Raji (cell line): Measurements from ENCODE around the gene EYA3.

Source experiments
- POLR2A ChIP-seq: IDR thresholded peaks from 2 replicates; pipeline ENCODE4 v1.6.1; 2011; ENCODE audit warnings: low read depth, low read length, control low read depth; ENCODE audit not compliant: insufficient read depth

EYA3 gene

GRCh38 chr1:28096210-28097099, 8.0 kb upstream of the EYA3 start:
- TF ChIP-seq POLR2A = no peak

DNA sequence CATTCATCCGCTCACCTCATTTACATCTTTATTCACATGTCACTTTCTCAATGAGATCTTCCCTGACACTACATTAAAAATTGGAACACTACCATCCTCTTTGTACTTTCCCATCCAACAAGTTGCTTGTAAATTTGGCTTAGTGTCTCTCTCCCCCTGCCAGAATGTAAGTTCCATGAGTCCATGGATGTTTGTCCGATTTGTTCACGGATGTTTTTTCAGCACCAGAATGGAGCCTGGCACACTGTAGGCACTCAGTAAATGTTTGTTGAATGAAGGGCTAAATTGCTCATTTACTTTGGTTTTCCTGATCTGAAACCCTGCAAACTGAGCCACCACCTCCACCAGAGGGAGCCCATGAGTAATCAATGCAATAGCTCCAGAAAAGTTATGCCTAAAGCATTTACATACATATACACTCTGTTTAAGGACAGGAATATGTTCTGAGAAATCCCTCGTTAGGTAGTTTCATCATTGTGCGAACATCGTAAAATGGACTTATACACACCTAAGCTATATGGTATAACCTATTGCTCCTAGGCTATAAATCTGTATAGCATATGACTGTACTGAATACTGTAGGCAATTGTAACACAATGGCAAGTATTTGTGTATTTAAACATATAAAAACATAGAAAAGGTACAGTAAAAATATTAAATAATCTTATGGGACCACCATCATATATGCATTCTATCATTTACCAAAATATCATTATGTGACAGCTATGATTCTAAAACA, 2.8 kb upstream of the EYA3 start:
- no peak for TF ChIP-seq POLR2A

DNA sequence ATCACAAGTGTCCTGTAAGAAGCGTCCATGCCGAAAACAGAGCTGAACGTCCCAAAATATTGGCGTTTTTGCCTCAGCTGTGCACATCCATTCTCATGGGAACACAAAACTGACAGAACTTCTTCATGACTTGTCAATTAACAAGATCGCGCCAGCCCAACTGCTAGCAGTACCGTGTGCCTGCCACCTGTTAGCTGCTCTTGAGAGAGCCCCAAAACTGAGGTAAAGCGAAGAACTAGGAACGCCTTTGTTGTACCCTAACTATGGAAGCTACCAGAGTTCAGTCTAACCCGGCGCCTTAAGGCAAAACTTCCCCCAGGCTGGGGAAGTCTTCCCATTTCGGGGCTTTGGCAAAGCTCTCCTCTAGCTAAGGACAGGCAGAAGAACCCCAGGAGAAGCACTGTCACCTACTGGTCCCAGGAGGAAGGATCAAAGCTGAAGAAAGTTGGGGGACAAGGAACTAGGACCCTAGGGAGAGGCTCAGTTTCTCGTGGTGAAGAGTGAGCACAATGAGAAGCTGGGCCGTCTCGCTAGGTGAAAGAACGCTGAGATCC, 719 bp downstream of the EYA3 start:
- TF ChIP-seq POLR2A = no peak

- TF ChIP-seq POLR2A = no peak
Measured at GRCh38 chr1:28086651-28087050, 1.8 kb downstream of the EYA3 start.

GRCh38 chr1:28085129-28085528, 3.3 kb downstream of the EYA3 start:
- TF ChIP-seq POLR2A = no peak

GRCh38 chr1:28083876-28084275, 4.5 kb downstream of the EYA3 start:
- no peak for TF ChIP-seq POLR2A

DNA sequence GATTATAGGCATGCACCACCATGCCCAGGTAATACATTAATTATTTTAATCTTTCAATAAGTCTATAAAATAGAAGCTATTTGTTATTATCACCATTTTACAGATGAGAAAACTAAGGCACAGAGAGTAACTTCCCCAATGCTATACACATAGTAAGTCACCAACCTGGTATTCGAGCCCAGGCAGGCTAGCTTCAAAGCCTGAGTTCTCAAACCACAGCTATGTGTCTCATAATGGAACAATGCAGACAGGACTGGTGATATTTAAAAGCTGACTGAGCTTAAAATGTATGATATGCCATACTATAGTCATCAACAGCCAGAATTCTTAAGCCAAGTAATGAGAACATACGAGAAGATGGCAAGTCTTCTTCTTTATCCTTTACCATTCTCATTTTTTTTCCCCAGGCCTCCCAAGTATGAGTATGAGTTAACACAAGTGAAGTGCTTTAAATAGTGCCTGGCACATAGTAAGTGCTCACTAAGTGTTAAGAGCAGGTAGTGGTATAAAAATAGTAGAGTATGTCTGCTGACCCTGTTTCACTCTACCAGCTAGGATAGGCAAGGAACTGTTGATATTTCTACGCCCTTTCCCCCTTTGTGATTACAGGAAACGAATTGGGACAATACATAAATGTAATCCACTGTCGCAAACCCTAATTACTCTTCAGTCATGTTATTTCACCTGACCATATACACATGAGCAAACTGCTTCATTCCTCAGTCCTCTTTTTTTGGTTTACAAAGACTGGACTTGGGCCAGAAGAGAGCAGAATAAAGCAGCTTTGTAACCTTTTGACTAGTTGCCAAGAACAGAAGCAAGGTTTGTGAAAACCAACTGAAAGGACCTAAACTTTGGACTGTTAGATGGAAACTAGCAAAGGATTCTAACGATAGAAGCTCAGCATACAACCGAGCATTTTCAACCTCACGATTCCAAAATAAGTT, 9.5 kb downstream of the EYA3 start:
- no peak for TF ChIP-seq POLR2A

DNA sequence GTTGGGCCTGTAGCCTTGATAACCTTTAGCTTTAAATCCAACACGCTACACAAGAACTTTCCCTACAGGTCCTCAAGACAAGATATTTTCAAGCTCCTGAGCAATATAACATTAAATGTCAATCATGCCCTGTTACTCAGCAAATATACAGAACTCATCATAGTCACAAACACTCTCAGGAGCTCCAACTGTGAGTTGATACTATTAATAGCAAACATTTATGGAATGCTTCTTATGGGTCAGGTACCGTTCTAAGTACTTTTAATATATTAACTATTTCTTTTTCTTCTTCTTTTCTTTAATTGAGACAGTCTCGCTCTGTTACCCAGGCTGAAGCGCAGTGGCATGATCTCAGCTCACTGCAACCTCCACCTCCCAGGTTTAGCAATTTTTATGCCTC, 10.1 kb downstream of the EYA3 start:
- TF ChIP-seq POLR2A = no peak

DNA sequence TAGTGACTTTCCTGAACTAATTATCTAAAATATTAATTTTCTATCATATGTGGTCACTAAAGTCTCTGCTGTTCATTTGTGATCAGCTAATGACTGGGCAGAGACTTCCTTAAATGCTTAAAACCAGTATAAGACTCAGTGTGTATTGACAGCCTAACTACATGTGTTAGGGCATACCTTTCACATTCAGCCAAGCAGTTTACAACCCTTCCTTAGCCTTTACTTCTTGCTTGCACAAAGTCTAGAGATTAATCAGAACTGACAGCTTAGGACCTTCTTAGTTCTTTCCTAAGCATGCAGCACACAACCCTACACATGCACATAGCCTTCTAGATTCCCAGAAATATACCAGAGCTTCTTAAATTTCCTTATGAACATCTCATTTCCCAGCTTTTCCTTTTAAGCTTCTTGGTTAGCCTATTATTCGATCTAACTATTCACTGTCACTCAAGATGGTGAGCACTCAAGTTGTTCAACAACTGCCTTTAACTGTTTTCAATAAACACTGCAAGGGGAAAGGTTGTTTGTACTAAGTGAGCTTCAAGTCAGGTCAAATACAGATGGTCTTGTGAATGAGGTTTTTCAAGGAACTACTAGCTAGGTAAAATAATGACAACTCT, 13.4 kb downstream of the EYA3 start:
- no peak for TF ChIP-seq POLR2A

DNA sequence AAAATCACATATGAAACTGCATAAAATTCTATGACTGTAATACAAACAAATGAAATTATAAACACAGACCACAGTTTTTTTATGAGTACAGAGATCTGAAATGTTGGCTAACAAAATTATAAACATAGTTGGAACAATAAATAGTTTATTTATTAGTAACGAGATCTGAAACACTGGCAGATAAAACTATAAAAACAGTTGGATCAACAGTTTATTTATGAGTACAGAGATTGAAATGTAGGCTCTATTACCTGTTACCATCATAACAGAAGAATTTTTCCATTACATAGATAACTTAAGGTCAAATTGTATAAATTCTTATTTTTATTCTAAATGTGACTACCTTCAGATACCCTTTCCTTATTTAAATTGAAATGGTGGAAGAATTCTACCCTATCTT, 14.5 kb downstream of the EYA3 start:
- no peak for TF ChIP-seq POLR2A

- no peak for TF ChIP-seq POLR2A
Measured at GRCh38 chr1:28071813-28072212, 16.6 kb downstream of the EYA3 start.

GRCh38 chr1:28070725-28071593, 17.5 kb downstream of the EYA3 start:
- no peak for TF ChIP-seq POLR2A

DNA sequence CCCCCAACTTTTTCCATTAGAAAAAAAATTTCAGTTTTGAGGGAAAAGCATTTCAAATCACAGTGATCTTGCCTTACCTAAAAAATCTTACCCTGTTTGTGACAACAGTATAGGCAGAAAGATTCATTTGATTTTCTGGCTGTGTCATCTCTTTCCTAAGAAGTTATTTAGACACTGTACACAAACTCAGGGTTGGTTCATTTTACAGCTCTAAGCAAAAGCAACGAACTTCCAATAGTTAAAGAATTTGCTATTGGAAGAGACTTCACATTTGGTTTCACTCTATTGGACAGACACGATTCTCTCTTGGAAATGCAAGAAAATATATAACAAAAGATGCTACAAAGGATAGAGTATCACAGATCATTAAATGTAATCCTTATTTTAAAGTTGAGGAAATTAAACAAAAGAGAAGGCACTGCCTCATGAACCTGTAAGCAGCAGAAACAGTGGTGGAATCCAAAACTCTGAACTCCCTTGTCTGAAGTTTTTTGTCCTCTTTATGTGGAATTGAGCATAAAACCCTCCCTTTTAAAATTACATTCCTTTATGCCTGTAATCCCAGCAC, 20.8 kb downstream of the EYA3 start:
- no peak for TF ChIP-seq POLR2A
